Measurements from ENCODE around the gene TFCP2L1.

DNA sequence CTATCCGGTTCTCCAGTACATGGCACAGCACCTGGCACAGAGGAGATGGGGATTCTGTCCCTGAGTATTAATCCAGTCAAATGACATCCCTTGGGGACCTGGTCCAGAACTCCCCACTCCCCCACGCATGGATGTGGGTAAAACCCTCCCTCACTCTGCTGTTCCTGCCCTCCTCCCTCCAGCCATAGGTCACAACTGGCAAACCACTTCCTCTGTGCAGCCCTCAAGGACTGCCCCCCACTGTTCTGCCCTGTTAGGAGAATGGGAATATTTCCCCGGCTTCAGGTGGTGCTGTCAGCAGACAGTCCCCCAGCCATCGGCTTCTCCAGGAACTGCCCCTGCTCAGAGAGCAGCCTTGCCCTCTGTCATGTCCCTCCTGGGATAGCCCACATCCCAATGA lies 1.5 kb upstream of the TFCP2L1 start:
- TF ChIP-seq, protein P1, sequence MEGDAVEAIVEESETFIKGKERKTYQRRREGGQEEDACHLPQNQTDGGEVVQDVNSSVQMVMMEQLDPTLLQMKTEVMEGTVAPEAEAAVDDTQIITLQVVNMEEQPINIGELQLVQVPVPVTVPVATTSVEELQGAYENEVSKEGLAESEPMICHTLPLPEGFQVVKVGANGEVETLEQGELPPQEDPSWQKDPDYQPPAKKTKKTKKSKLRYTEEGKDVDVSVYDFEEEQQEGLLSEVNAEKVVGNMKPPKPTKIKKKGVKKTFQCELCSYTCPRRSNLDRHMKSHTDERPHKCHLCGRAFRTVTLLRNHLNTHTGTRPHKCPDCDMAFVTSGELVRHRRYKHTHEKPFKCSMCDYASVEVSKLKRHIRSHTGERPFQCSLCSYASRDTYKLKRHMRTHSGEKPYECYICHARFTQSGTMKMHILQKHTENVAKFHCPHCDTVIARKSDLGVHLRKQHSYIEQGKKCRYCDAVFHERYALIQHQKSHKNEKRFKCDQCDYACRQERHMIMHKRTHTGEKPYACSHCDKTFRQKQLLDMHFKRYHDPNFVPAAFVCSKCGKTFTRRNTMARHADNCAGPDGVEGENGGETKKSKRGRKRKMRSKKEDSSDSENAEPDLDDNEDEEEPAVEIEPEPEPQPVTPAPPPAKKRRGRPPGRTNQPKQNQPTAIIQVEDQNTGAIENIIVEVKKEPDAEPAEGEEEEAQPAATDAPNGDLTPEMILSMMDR (conservative IDR thresholded peaks at IDR 0.05; ENCODE audit: low read depth, low read length), result no peak
- TF ChIP-seq POLR2A (IDR thresholded peaks at IDR 0.05; ENCODE audit: low read depth, low read length), result no peak
- TF ChIP-seq NFE2L2 (IDR thresholded peaks at IDR 0.05; ENCODE audit: low read depth, low read length), result no peak
